Measurements from ENCODE around the gene FAM236A.
"Not testable (repeated sequence)": the region's sequence is repeated elsewhere in the genome, so short reads cannot be mapped to it uniquely, and the experiment has no call there.

- TF ChIP-seq, protein P1, sequence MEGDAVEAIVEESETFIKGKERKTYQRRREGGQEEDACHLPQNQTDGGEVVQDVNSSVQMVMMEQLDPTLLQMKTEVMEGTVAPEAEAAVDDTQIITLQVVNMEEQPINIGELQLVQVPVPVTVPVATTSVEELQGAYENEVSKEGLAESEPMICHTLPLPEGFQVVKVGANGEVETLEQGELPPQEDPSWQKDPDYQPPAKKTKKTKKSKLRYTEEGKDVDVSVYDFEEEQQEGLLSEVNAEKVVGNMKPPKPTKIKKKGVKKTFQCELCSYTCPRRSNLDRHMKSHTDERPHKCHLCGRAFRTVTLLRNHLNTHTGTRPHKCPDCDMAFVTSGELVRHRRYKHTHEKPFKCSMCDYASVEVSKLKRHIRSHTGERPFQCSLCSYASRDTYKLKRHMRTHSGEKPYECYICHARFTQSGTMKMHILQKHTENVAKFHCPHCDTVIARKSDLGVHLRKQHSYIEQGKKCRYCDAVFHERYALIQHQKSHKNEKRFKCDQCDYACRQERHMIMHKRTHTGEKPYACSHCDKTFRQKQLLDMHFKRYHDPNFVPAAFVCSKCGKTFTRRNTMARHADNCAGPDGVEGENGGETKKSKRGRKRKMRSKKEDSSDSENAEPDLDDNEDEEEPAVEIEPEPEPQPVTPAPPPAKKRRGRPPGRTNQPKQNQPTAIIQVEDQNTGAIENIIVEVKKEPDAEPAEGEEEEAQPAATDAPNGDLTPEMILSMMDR (conservative IDR thresholded peaks at IDR 0.05) = not testable (repeated sequence)
- not testable (repeated sequence) for TF ChIP-seq ZFX (IDR thresholded peaks at IDR 0.05)
Observed at GRCh38 chrX:72971859-72972258, 33.9 kb downstream of the FAM236A start.

Data from C4-2B (cell line).